HL-60 (cell line): Measurements from ENCODE around the gene COQ8B.

Experiments
- DNase-seq, 2 experiments: peaks; one replicate each; pipeline ENCODE4 v3.0.0-alpha.2; 2010 to 2020; ENCODE audit warnings: low read depth in 1 of 2, low spot score in 1 of 2
- H3K27ac ChIP-seq: fragments of 250-450 bp; sonication (Bioruptor Pico); replicated peaks from 2 replicates; pipeline ENCODE4 v1.5.1; 2020; ENCODE audit warnings: mild to moderate bottlenecking, moderate library complexity
- H3K27me3 ChIP-seq: fragments of 250-450 bp; sonication (Bioruptor Pico); 2 replicates; pipeline ENCODE4 v1.5.1; 2021; ENCODE audit warnings: mild to moderate bottlenecking, moderate library complexity; ENCODE audit not compliant: insufficient read depth, poor library complexity, severe bottlenecking
- H3K4me3 ChIP-seq: replicated peaks from 2 replicates; pipeline ENCODE4 v1.5.1; 2011; ENCODE audit warnings: mild to moderate bottlenecking, control low read depth, low read length; ENCODE audit not compliant: insufficient read depth
- CTCF ChIP-seq: IDR thresholded peaks from one replicate; pipeline ENCODE4 v1.5.1; 2011; ENCODE audit warnings: low read length, control low read depth, inconsistent platforms; ENCODE audit not compliant: insufficient read depth
- GABPA ChIP-seq: IDR thresholded peaks from 2 replicates; pipeline ENCODE4 v1.6.1; 2012; ENCODE audit warnings: low read depth
- POLR2AphosphoS5 ChIP-seq: IDR thresholded peaks from 2 replicates; pipeline ENCODE4 v1.6.1; 2012; ENCODE audit warnings: low read depth
- REST ChIP-seq: IDR thresholded peaks from 2 replicates; pipeline ENCODE4 v1.6.1; 2012; ENCODE audit warnings: low read depth; ENCODE audit not compliant: insufficient replicate concordance
- SPI1 ChIP-seq: IDR thresholded peaks from 2 replicates; pipeline ENCODE4 v1.6.1; 2012; ENCODE audit warnings: low read depth, mild to moderate bottlenecking, borderline replicate concordance

Gene COQ8B

GRCh38 chr19:40714441-40715299 is 2.0 kb downstream of the COQ8B start:
- Histone ChIP-seq H3K4me3 (peak overlapping the region; percentile 64), H3K27me3 (no peaks in the 10 kb centered on the region), H3K27ac (peak overlapping the region; percentile 67)
- peak; percentile 64; the same call in 1 of the 2 replicates for TF ChIP-seq POLR2AphosphoS5
- TF ChIP-seq REST: no peak
- no peak for TF ChIP-seq CTCF
- TF ChIP-seq SPI1: no peak
- peak; percentile 48; the same call in 1 of the 2 replicates for TF ChIP-seq GABPA
- DNase-seq: peak; percentile 88 to 92

GRCh38 chr19:40713939-40714338 is 2.7 kb downstream of the COQ8B start:
- no peak overlapping the region for H3K4me3 ChIP-seq
- H3K27ac ChIP-seq: no peak overlapping the region
- no peak for DNase-seq
- H3K27me3 ChIP-seq: no peaks in the 10 kb centered on the region
- TF ChIP-seq CTCF: no peak
- no peak for TF ChIP-seq REST
- no peak for TF ChIP-seq POLR2AphosphoS5
- TF ChIP-seq GABPA: no peak
- no peak for TF ChIP-seq SPI1

- H3K27me3 ChIP-seq: no peaks in the 10 kb centered on the region
- DNase-seq: no peak
- H3K4me3 ChIP-seq: no peak overlapping the region
- TF ChIP-seq POLR2AphosphoS5 (no peak), REST (no peak), CTCF (no peak)
- H3K27ac ChIP-seq: peak overlapping the region; percentile 31; the same call in 1 of the 2 replicates
These were observed 6.9 kb downstream of the COQ8B start for GRCh38 chr19:40709817-40710216.
